ENCODE data around the gene PEPD. TPM values are rescaled to one million over a fixed set of nuclear protein-coding genes. Genes with fewer than 3 reads are reported as not detected.

PEPD gene
- total RNA-seq, 1 donor from 2014 or later: 84.7 TPM

DNA sequence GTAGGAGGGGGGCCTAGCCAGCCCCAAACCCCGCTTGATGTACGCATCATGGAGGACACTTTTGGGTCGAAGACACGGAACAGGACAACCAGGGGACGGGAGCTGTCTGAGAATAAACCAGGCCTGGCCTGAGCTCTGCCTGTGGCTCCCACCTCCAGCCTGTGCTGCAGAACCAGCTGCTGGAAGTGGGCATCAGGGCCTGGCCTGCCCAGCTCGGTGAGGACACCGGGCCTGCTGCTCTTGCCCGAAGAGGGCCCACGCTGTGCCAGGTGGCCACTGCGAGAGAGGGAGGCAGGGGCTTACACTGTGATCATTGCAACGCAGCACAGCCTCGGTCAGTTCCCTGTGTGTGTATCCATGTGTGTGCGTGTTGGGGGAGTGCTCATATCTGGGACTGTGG, 113.5 kb downstream of the PEPD start:
- DNase-seq (ENCODE audit: extremely low spot score, unreplicated experiment): no peak
- Mint-ChIP-seq H3K27ac (no peak overlapping the region), H3K36me3 (no peaks in the 10 kb centered on the region), H3K27me3 (no peaks in the 10 kb centered on the region), H3K4me3 (no peak overlapping the region), H3K4me1 (ENCODE audit: unreplicated experiment) (peaks cover 3% of the 10 kb centered on the region), H3K9me3 (no peaks in the 10 kb centered on the region)
- TF ChIP-seq, protein P1, sequence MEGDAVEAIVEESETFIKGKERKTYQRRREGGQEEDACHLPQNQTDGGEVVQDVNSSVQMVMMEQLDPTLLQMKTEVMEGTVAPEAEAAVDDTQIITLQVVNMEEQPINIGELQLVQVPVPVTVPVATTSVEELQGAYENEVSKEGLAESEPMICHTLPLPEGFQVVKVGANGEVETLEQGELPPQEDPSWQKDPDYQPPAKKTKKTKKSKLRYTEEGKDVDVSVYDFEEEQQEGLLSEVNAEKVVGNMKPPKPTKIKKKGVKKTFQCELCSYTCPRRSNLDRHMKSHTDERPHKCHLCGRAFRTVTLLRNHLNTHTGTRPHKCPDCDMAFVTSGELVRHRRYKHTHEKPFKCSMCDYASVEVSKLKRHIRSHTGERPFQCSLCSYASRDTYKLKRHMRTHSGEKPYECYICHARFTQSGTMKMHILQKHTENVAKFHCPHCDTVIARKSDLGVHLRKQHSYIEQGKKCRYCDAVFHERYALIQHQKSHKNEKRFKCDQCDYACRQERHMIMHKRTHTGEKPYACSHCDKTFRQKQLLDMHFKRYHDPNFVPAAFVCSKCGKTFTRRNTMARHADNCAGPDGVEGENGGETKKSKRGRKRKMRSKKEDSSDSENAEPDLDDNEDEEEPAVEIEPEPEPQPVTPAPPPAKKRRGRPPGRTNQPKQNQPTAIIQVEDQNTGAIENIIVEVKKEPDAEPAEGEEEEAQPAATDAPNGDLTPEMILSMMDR (conservative IDR thresholded peaks at IDR 0.05): no peak

DNA sequence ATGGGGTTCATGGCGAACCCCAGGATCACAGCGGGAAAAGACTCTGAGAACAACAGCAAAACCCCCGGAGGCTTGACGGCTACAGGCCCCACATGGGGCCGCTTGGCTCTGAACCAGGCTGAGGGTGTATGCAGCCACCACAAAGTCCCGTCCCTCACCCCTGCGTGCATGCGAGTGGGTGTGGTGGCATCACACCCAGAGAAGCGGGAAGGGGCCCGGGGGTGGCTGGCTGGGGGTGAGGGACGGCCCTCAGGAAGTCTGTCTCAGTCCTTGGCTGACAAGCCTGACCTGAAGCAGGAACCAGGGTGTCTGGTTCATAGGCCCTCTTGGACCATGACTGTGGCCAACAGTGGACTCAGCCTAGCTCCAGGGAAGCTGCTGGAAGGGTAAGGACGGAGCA, 113.9 kb downstream of the PEPD start:
- H3K27ac Mint-ChIP-seq: no peak overlapping the region
- no peaks in the 10 kb centered on the region for H3K36me3 Mint-ChIP-seq
- H3K27me3 Mint-ChIP-seq: no peaks in the 10 kb centered on the region
- TF ChIP-seq, protein P1 (conservative IDR thresholded peaks at IDR 0.05): no peak
- DNase-seq (ENCODE audit: extremely low spot score, unreplicated experiment): no peak
- H3K4me3 Mint-ChIP-seq: no peak overlapping the region
- no peaks in the 10 kb centered on the region for H3K9me3 Mint-ChIP-seq
- peaks cover 3% of the 10 kb centered on the region for H3K4me1 Mint-ChIP-seq (ENCODE audit: unreplicated experiment)

- Mint-ChIP-seq H3K27me3 (no peaks in the 10 kb centered on the region), H3K9me3 (no peaks in the 10 kb centered on the region), H3K4me3 (no peak overlapping the region), H3K4me1 (ENCODE audit: unreplicated experiment) (peaks cover 3% of the 10 kb centered on the region), H3K27ac (no peak overlapping the region), H3K36me3 (no peaks in the 10 kb centered on the region)
- TF ChIP-seq, protein P1 (conservative IDR thresholded peaks at IDR 0.05): peak; percentile 9
- DNase-seq (ENCODE audit: extremely low spot score, unreplicated experiment): no peak
These were observed 114.4 kb downstream of the PEPD start for GRCh38 chr19:33407140-33407551.

- Mint-ChIP-seq H3K36me3 (no peaks in the 10 kb centered on the region), H3K27ac (no peak overlapping the region)
- TF ChIP-seq, protein P1 (conservative IDR thresholded peaks at IDR 0.05): peak; percentile 95
These were observed 115.0 kb downstream of the PEPD start for GRCh38 chr19:33406521-33407139.

DNA sequence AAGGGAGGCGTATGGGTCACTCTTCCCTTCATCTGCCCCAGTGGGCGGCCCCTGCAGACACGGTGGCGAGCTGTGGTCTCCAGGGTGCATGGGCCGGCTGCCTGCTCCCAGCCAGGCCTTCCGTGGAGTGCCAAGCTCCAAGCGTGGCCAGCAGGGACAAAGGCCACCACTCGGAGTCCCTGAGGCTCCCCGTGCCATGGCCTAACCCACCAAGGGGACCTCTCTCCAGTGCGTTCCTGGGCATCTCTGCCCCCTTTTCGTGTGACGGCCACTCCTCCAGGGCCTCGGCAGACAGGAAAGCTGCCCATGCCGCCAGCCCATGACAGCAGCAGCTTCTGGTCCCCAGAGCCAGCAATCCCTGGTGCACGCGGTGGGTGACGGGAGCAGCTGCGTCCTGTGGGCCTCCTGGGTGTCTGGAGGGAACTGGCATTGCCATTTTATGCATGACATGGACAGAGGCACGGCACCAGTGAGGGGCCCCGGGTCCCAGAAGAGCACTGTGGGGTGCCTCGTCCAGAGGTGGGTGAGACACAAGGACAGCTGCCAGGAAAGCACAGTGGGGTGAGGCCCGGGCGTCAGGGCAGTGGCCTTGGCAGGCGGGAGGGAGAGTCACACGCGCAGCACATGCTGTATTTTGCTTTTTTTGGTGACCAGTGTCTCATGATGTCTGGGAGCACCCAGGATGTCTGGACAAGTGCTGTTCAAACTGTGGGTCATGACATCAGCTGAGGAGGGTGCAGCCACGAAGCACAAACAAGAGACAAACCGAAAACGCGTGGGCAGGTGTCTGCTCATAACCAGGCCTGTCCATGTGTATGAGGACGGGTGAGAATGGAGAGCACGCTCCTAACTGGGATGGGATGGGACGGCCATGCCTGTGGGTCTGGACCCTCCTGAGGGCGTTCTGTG, 115.8 kb downstream of the PEPD start:
- Mint-ChIP-seq H3K4me1 (ENCODE audit: unreplicated experiment) (peaks cover 3% of the 10 kb centered on the region), H3K27ac (no peak overlapping the region), H3K9me3 (no peaks in the 10 kb centered on the region), H3K27me3 (no peaks in the 10 kb centered on the region), H3K36me3 (no peaks in the 10 kb centered on the region), H3K4me3 (no peak overlapping the region)
- no peak for DNase-seq (ENCODE audit: extremely low spot score, unreplicated experiment)
- TF ChIP-seq, protein P1 (conservative IDR thresholded peaks at IDR 0.05): no peak

More at GRCh38 chr19:33406521-33407139, 115.0 kb downstream of the PEPD start:
- Mint-ChIP-seq H3K4me3 (no peak overlapping the region), H3K27me3 (no peaks in the 10 kb centered on the region), H3K9me3 (no peaks in the 10 kb centered on the region), H3K4me1 (ENCODE audit: unreplicated experiment) (peaks cover 3% of the 10 kb centered on the region)
- DNase-seq (ENCODE audit: extremely low spot score, unreplicated experiment): no peak

Measured in type B pancreatic cell (in vitro differentiated cells).